ENCODE data around the gene TGFBR1.

Gene TGFBR1

DNA sequence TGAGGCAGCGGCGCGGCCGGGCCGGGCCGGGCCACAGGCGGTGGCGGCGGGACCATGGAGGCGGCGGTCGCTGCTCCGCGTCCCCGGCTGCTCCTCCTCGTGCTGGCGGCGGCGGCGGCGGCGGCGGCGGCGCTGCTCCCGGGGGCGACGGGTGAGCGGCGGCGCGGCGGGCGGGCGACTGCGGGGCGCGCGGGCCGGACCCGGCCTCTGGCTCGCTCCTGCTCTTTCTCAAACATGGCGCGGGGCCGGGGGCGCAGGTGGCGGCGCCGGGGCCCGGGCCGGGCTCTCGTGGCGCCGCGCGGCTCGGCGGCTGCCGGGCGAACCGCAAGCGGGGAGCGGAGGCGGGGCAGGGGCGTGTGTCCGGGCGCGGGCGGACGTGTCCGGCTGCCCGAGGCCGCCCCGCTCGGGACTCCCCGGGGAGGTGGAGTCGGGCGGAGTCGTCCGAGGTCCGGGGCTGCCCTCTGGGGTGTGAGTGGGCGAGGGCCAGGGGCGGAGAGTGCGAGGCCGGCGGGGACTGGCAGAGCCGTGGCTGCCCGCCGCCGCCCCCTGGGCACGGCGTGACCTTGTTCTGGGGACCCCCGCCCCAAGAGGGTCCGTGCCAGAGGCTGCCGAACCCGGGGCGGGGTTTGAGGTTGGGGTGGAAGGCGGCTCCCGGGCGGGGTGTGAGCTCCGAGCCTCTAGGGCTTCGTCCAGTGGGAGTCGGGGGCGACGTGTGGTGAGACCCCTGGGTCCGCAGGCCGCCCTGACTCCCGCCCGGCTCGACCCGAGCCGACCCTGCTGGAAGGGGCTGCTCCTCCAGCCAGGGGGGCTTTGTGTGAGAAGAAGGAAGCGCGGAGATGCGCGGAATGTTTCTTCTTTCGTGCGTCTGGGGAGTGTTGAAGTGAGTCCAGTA is 485 bp downstream of the TGFBR1 start:
- in situ Hi-C loops (cut with HindIII; ENCODE audit: low sequenced_read_pairs), result no loop called here

DNA sequence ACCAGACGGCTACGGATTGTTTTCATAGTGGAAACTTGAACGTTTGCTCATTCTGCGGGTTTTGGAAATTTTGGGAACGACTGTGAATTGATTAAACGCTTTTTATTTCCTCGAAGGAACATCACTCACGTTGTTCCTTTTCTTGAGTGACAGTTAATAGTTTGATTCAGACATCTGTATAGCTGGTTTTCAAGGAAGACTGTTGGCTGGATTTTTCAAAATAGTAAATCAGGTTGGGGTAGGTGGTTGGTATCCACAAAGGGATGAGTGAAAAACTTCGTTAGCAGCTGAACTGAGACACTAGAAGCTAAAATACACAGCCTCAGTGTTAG is 1.1 kb downstream of the TGFBR1 start:
- in situ Hi-C loops (cut with HindIII; ENCODE audit: low sequenced_read_pairs), result no loop called here

DNA sequence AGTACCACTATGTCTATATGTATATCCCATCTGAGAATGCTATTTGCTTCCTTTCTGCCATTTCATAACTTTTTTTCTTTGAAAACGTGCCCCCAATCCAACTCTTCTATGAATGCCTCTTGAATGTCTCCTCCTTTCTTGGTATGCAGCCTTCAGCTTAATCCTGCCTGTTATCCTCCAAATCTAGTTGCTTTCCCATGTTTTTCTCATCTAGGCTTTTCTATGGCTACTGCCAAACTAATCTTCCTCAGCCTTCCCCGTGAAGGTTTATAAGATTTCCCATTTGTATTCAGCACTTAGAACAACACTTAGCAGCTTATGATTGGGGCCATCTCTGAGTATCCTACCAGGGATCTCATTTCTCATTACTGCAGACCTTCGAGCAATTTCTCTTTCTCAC is 2.5 kb downstream of the TGFBR1 start:
- in situ Hi-C loops (cut with HindIII; ENCODE audit: low sequenced_read_pairs), result no loop called here

DNA sequence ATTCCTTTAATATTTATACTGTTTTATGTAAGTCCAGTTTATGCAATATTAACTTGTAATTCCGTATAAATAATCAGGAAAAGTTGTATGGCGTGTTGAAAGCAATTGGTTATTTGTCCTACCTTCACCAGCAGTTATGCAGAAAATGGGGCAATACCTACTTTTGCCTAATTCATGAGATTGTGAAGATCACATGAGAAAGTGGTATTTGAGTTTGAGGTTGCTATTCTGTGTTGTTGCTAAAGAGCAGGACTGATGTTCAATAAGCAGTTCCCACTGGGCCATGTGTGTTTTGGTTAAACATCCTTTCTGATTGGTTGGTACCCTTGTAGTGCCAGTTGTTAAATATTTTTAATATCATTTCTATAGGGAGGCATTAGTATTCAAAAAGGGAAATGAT is 3.2 kb downstream of the TGFBR1 start:
- in situ Hi-C loops (cut with HindIII; ENCODE audit: low sequenced_read_pairs), result no loop called here

DNA sequence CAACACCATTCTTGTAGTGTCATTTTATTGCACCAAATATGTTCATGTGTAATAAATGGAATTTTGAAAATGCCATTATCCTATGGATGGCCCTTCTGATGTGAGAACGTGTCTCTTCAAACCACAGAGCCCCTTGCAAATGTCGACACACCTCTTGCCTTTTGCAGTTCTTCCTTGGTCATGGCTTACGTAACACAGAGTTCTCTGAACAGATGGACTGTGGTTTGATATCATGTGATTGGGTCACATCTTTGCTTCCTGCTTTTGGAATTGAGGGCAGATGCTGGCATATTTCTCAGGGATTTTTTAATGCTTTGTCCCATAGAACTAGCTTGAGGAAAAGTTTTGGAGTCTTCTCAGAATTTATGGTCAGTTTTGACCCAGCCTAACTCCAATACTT is 4.6 kb downstream of the TGFBR1 start:
- in situ Hi-C loops (cut with HindIII; ENCODE audit: low sequenced_read_pairs), result no loop called here

DNA sequence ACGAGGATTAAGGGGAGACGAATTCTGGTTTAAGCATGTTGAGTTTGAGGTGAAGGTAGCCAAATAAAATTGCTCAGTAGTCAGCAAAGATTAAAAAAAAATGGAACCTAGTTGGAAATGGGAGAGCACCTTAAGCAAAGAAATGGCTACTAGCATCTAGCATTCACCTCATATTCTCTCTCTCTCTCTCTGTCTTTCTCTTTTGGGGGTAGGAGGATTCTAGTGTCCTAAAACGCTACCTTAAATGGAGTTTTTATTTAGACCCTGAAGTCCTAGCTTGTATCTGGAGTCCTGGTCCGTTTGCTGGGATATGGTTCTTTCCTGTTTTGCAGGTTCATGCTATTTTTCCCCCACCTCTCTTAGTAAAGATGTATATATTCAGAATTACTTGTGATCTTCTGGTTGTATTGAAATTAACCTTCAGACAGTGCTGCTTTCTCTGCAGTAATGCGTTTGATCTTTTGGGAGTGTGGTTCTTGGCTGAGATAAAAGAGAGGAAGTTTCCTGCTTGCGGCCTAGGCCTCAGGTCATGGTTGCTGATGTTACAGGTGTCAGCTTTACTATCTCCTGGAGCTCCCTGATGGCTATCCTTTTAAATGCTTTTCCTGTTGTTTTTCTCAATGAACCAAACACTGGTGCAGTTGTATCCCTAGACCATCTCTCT is 8.0 kb downstream of the TGFBR1 start:
- in situ Hi-C loops (cut with HindIII; ENCODE audit: low sequenced_read_pairs), result no loop called here

DNA sequence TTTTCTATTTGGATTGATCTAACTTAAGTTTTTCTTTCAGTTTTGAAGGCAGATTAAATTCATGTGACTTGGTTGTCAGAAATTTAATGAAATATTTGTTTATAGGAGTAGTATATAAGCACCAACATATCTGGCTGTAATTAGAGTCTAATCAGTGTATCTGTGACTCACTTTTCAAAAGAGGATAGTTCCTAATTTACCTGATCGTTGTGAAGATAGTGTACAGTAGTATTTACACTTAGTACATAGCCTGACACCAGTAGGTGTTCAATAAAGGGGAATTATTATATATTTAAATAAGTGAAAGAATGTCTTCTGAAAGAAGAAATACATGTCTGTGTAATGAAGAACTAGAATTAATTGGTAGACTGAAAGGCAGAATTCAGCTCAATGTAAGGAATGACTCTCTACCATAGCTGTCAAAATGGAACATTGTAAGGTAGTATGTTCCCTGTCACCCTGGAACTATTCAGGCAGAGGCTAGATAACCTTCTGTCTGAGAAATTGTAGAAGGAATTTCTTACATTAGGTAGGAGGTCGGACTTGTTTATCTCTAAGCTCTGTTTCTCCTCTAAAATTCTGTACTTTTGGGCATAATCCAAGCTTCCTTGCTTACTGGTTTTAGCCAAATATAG is 8.6 kb downstream of the TGFBR1 start:
- in situ Hi-C loops (cut with HindIII; ENCODE audit: low sequenced_read_pairs), result no loop called here

DNA sequence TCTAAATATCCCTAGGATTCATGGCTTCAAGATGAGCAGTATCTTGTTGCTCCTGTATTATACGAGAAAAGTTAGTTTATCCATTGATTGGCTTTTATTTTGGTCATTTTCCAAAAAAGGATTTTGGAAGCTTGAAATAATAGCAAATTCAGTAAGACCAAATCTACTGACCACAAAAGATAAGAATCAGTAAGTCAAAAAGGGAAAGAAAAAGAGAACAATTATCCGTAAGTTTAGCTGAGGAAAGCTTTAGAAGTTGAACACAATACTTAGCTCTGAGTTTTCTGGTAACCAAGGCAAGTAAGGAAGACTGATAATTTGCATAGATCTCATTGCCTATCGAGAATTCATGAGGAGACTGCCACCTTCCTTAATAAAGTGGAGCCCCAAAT is 9.1 kb downstream of the TGFBR1 start:
- in situ Hi-C loops (cut with HindIII; ENCODE audit: low sequenced_read_pairs), result no loop called here

DNA sequence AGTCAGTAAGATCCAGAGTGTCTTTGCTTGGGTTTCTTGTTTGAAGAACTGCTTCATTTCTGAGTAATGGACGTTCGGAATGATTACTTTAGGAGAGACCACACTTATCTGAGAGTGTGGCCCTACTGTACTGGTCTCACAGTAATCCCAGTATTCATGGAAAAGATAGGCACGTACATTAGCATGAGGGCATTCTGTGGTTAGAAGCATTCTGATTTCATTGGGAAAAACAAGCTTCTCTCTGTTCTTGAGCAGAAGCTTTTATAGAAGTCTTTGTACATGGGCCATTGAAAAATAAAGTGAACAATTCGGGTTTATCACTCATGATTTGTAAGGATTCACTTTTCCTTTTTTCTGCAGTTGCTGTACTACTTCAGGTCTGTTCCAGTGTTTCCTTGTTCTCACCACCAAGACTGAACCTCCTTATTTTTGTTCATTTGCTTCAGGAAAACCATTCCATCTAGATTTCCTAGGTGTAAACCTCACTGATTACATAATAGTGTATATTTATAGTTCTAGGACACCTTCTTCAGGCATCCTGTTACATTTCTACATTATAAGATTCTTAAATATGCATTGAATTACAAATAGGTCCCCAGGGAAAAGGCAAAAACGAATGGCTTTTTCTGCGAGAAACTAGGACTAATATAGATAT is 10.1 kb downstream of the TGFBR1 start:
- in situ Hi-C loops (cut with HindIII; ENCODE audit: low sequenced_read_pairs), result no loop called here

DNA sequence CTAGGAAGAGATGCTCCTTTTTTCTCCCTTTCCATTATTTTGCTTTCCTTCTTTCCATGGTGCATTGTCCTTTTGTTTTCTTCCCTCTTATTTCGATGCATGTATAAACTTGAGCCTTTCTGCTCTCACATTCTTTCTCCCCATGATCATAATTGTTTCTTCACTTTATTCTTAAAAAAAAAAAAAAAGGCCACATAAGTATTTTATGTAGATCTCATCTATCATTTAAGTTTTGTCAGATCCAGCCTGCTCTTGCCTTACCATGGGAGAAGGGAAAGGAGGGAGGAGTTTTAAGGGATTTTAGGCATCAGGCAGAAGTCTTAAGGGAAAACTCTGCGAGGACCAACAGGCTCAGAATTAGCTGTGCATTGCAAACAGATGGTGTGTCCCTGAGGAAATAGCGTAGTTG is 11.1 kb downstream of the TGFBR1 start:
- in situ Hi-C loops (cut with HindIII; ENCODE audit: low sequenced_read_pairs), result no loop called here

DNA sequence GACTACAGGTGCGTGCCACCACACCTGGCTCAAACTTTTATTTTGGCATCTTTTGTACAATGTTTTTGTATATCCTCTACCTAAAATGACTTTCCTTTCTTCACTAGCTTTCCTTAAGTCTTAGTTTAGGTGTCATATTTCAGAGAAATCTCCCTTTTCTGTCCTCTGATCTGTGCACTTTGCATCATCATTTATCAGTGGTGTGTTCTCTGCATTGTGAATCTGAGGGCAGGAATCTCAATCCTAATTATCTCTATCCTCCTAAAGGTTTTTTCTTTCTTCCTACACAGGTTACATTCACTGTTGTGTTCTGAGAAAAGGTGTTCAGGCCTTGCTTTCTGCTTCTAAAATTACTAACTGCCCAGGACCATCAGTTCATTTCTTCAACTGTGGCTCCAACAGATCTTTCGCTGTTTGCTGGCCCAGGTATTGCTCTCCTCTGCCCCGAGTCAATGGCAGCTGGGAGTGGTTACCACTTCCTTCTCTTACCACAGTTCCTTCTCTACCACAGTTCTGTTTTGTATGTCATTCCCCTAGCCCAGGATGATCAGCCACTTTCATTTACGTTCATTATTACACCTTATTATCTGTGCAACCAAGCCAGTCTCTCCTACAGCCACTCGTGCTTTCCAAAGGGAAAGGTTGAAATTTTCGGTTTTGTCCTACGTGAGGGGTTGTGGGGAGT is 14.0 kb downstream of the TGFBR1 start:
- in situ Hi-C loops (cut with HindIII; ENCODE audit: low sequenced_read_pairs), result no loop called here

DNA sequence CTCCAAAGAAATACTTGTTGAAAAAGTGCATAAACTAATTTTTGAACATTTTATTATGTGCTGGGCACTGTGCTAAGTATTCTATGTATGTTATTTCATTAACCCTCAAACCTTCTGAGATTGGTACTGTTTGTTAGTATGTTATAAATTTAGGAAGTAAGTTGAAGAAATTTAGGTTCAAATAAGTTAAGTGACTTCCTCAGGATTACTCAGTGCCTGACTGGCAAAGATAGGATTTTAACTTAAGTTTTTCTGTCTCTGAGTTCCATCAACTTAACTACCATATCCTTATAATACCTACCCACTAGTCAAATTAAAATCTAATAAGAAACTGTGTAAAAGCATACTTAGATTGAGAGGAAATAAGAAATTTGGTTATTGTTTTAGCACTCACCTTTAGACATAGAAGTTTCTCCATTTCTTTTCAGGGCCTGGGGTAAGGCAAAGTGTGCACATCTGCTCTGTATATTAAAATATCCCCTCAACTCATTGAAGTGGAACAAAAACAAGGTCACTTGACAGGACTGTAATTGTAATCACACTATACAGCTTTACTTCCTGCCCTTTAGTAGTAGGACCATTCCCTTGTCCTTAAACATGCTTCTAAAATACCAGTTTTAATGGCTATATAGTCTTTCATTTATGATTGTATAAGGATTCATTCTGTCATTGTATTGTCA is 15.2 kb downstream of the TGFBR1 start:
- in situ Hi-C loops (cut with HindIII; ENCODE audit: low sequenced_read_pairs), result no loop called here

DNA sequence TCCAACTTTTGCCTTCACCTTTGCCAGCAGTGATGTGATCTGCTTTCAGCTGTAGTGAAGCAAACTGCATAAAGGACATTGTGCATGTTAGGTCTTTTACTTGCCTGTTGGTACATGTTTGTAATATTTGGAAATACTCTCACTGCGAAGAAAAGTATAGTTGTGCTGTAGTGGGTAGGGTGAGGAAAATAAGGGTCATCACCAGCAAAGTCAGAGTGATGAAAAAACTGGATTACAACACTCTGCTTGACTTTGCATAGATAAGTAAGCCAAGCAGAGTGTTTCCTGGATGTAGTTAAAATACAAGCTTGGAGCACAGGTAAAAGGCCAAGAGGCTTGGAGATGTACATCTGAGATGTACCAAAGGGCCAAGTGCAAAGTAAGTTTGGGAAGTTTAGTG is 16.7 kb downstream of the TGFBR1 start:
- in situ Hi-C loops (cut with HindIII; ENCODE audit: low sequenced_read_pairs), result no loop called here

DNA sequence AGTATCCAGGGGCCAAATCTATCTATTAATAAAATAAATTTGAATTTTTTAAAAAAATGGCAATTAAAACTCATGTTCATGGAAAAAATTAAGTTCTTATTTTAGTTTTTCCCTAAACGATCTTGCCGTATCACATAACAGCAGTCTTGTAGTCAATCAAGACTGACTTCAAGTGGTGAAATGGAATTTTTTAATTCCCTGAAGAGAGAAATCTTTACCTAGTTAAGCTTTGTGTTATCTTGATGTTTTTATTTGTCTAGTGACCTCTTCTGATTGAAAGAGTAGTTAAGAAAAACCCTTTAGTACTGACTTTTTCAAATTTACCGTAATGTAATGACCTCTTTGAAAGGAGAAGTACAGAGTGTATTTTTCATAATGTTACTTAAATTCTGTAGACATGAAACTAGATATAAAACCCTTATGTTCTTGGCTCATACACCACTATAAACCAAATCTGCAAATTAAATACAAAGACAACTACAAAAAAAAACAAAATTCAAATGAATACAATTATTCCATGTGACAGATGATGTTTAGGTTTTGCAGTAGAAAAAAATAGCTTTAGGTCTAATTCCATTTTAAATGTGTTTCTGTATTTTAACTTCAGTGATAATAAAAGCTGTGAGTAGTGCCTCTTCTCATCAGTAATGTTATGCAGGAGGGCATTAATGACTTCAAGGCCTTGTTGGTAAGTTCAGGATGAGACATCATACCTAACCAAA is 19.8 kb downstream of the TGFBR1 start:
- in situ Hi-C loops (cut with HindIII; ENCODE audit: low sequenced_read_pairs), result no loop called here

DNA sequence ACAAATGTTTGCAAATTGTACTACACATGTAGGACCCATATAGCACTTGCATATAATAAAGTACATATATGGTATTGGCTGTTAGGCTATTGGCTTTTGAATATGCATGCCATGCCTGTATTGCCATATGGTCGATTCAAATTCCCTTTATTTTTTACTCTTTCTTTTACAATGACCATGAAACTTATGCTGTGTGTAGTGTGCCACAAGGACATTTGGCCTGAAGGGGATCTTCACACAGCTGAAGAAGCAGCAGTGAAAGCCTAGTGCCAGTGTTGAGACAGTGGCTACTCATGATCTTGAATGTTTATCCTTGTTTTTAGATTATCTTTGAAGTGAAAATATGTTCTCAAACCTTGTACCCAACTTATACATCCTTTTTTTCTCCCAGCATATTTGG is 20.5 kb downstream of the TGFBR1 start:
- in situ Hi-C loops (cut with HindIII; ENCODE audit: low sequenced_read_pairs), result no loop called here

DNA sequence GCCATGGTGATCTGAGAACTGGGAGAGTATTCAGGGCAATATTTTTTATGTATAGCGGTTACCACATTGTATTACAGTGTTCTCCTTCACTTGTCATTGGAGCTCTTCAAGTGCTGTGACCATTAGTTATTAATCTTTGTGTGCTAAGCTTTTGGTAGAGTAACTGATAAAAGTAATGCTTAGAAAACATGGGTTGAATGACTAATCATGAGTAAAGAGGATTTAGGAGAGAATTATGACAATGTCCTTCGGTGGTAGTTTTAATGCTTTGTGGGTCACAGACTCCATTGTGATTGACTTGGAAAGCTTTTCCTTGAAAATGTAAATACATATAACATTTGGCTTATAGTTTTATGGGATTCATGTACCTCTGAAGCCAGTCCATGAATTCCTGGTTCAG is 21.4 kb downstream of the TGFBR1 start:
- in situ Hi-C loops (cut with HindIII; ENCODE audit: low sequenced_read_pairs), result no loop called here

DNA sequence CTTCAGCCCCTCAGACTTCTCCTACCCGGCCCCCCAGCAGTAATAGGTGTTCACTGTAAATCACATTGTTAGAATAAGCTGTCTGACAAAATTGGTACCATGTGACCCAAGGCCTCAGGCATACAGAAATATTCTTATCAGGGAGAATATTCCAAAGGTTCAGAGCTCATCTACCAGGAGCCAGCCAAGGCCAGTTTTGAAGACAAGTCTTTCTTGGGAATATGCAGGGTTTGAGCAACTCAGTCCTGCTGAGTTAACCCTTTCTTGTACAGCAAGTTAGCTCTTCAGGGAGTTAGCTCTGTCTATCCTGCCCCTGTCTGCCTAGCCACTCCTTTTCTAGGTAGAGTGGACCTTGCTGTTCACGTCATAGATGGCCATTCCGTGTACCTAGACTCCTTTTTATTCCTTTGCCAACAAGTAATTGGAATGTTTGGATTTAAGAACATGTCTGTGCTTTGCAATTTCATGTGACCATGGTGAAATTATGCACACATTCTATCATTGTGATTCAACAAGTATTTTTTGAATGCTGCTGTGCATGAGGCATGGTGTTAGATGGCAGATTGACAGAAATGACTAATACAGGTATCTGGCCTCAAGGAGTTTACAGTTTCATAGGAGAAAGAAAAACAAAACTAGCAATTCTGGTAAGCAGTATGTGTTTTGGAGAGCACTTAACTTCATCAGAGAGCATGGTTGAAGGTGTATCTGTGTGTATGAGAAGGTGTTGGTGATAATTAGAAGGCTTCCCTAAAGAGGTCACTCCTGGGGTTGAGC is 22.6 kb downstream of the TGFBR1 start:
- in situ Hi-C loops (cut with HindIII; ENCODE audit: low sequenced_read_pairs), result no loop called here

DNA sequence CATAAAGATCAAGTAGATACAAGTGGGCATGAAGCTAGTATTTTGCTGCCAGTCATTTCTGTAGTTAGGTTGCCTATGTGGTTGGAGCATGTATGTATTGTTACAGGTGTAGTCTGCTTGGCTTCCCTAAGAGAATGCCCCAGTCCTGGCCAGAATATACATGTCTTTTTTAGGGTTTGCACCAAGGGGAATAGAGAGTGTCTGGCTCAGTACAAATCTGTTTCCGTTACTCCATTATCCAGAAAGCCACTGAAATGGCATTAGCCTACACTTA is 23.2 kb downstream of the TGFBR1 start:
- in situ Hi-C loops (cut with HindIII; ENCODE audit: low sequenced_read_pairs), result no loop called here

DNA sequence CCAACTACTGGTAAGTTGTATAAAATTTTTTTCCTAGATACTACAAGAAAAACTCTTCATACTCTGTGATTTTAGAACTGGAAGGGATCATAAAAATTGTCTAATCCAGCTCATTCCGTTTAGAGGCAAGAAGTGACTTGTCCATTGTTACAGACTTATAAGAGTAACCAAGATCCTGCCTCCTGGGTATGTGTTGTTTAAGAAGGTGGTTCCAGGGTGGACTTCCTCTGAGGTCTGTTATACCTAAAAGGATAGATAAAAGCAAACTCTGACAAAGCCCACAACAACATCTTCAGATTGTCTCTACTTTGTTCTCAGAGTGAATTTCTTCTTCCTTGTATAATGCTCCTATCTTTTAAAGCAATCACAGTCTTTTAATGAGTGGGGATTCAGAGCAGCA is 24.2 kb downstream of the TGFBR1 start:
- in situ Hi-C loops (cut with HindIII; ENCODE audit: low sequenced_read_pairs), result no loop called here

All from DLD1 (cell line).